Measurements from ENCODE around the gene RARRES2.

RARRES2 gene

GRCh38 chr7:150361807-150362621, 20.6 kb upstream of the RARRES2 start:
- no peak overlapping the region for H3K4me3 ChIP-seq (ENCODE audit: low read length)
- no peak for TF ChIP-seq CTCF (IDR thresholded peaks at IDR 0.05; ENCODE audit: insufficient read depth, low read depth, low read length, missing control alignments)
- no peak for DNase-seq (ENCODE audit: low read depth)

- no peak for TF ChIP-seq CTCF (IDR thresholded peaks at IDR 0.05; ENCODE audit: insufficient read depth, low read depth, low read length, missing control alignments)
- DNase-seq (ENCODE audit: low read depth): no peak
- no peak overlapping the region for H3K4me3 ChIP-seq (ENCODE audit: low read length)
Measured at GRCh38 chr7:150361402-150361801, 20.0 kb upstream of the RARRES2 start.

- H3K4me3 ChIP-seq (ENCODE audit: low read length): no peak overlapping the region
- no peak for TF ChIP-seq CTCF (IDR thresholded peaks at IDR 0.05; ENCODE audit: insufficient read depth, low read depth, low read length, missing control alignments)
- no peak for DNase-seq (ENCODE audit: low read depth)
Measured at GRCh38 chr7:150360363-150361058, 19.1 kb upstream of the RARRES2 start.

GRCh38 chr7:150359622-150360362, 18.4 kb upstream of the RARRES2 start:
- DNase-seq (ENCODE audit: low read depth): no peak
- H3K4me3 ChIP-seq (ENCODE audit: low read length): no peak overlapping the region
- no peak for TF ChIP-seq CTCF (IDR thresholded peaks at IDR 0.05; ENCODE audit: insufficient read depth, low read depth, low read length, missing control alignments)

GRCh38 chr7:150358988-150359621, 17.7 kb upstream of the RARRES2 start:
- no peak for DNase-seq (ENCODE audit: low read depth)
- no peak overlapping the region for H3K4me3 ChIP-seq (ENCODE audit: low read length)
- TF ChIP-seq CTCF (IDR thresholded peaks at IDR 0.05; ENCODE audit: insufficient read depth, low read depth, low read length, missing control alignments): no peak

- no peak for DNase-seq (ENCODE audit: low read depth)
- TF ChIP-seq CTCF (IDR thresholded peaks at IDR 0.05; ENCODE audit: insufficient read depth, low read depth, low read length, missing control alignments): no peak
- no peak overlapping the region for H3K4me3 ChIP-seq (ENCODE audit: low read length)
Measured at GRCh38 chr7:150358433-150358832, 17.0 kb upstream of the RARRES2 start.
